ENCODE results near the gene PPP1R18.

The PPP1R18 gene

DNA sequence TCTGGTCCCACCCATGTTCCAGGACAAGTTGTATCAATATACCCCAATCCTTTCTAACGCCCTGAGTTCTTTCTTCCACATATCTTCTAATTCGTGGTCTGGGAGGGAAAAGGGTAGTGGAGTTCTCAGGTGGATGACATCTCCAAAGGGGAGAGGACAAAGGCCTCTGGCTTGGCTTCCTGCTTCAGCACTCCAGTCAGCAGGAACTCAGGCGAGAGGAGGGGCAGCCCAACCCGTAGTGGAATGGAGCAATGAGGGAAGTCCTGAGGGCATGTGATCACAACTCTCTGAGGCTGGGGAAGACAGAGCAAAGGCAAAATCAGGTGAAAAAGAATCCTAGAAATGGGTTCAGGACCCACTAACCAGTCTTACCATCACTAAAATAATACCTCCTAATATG, 13.9 kb upstream of the PPP1R18 start:
- no peak overlapping the region for H2AFZ ChIP-seq (ENCODE audit: low read depth, low read length)
- DNase-seq, result no peak
- no peak overlapping the region for H3K4me3 ChIP-seq (ENCODE audit: insufficient read depth in 1 of 2, low read depth in 1 of 2, low read length in 2 of 2)
- peaks cover 3% of the 10 kb centered on the region for H3K4me1 ChIP-seq (ENCODE audit: control insufficient read depth, insufficient read depth, low read depth, low read length)
- no peak overlapping the region for H3K4ac ChIP-seq (ENCODE audit: low read depth in 1 of 2, low read length in 2 of 2)
- no peaks in the 10 kb centered on the region for H3K79me1 ChIP-seq (replicated peaks; ENCODE audit: low read length, poor library complexity, severe bottlenecking)
- H2AK5ac ChIP-seq (ENCODE audit: low read length, severe bottlenecking), result peak overlapping the region; percentile 76
- no peak overlapping the region for H3K27ac ChIP-seq (ENCODE audit: low read length, poor library complexity, severe bottlenecking)
- no peak overlapping the region for H3K4me2 ChIP-seq (ENCODE audit: low read length, poor library complexity, severe bottlenecking)
- H3K9me3 ChIP-seq (ENCODE audit: control insufficient read depth, low read length), result no peaks in the 10 kb centered on the region
- no peak overlapping the region for H3K18ac ChIP-seq (ENCODE audit: low read depth in 1 of 2, low read length in 2 of 2)
- no peak overlapping the region for H3K9ac ChIP-seq (ENCODE audit: low read length)
- H3K27me3 ChIP-seq (ENCODE audit: control insufficient read depth in 1 of 2, insufficient read depth in 1 of 2, low read length in 2 of 2), result no peaks in the 10 kb centered on the region
- H2BK15ac ChIP-seq (ENCODE audit: low read depth, poor library complexity, severe bottlenecking), result no peak overlapping the region
- H4K91ac ChIP-seq (ENCODE audit: low read length), result no peak overlapping the region
- no peak overlapping the region for H3K23ac ChIP-seq (ENCODE audit: low read length in 2 of 2)
- WGBS, result 83% methylated on average over 3 of the region's 4 CpGs
- H4K8ac ChIP-seq (ENCODE audit: low read length), result no peak overlapping the region
- no peak overlapping the region for H2BK120ac ChIP-seq (ENCODE audit: low read depth, low read length)
- H3K36me3 ChIP-seq (ENCODE audit: control insufficient read depth in 1 of 2, insufficient read depth in 2 of 2, low read depth in 1 of 2, low read length in 2 of 2), result peaks cover 33 to 40% of the 10 kb centered on the region in 2 experiments
- no peak overlapping the region for H3K14ac ChIP-seq (ENCODE audit: low read length in 2 of 2)
- H2BK5ac ChIP-seq (ENCODE audit: low read depth, low read length, poor library complexity, severe bottlenecking), result no peak overlapping the region
- H2BK12ac ChIP-seq (ENCODE audit: low read length in 2 of 2), result no peak overlapping the region

DNA sequence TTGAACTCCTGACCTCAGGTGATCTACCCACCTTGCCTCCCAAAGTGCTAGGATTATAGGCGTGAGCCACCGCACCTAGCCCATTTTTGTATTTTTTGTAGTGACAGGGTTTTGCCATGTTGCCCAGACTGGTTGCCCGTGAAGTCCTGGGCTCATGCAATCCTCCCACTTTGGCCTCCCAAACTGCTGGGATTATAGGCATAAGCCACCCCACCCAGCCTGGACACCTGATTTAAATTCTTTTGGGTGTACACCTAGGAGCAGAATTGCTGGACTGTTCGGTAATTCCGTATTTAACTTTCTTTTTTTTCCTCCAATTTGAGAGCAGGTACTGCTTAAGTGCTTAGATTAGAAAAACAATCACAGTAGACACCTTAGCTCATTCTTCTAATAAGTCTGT, 10.0 kb upstream of the PPP1R18 start:
- Histone ChIP-seq H3K18ac (ENCODE audit: low read depth in 1 of 2, low read length in 2 of 2) (no peak overlapping the region), H3K27me3 (ENCODE audit: control insufficient read depth in 1 of 2, insufficient read depth in 1 of 2, low read length in 2 of 2) (no peaks in the 10 kb centered on the region), H3K27ac (ENCODE audit: low read length, poor library complexity, severe bottlenecking) (no peak overlapping the region), H2BK12ac (ENCODE audit: low read length in 2 of 2) (no peak overlapping the region), H2BK5ac (ENCODE audit: low read depth, low read length, poor library complexity, severe bottlenecking) (no peak overlapping the region), H3K14ac (ENCODE audit: low read length in 2 of 2) (no peak overlapping the region), H4K91ac (ENCODE audit: low read length) (no peak overlapping the region), H3K9me3 (ENCODE audit: control insufficient read depth, low read length) (no peaks in the 10 kb centered on the region), H3K4me1 (ENCODE audit: control insufficient read depth, insufficient read depth, low read depth, low read length) (peaks cover 6% of the 10 kb centered on the region), H2BK15ac (ENCODE audit: low read depth, poor library complexity, severe bottlenecking) (no peak overlapping the region), H3K9ac (ENCODE audit: low read length) (no peak overlapping the region), H3K4me2 (ENCODE audit: low read length, poor library complexity, severe bottlenecking) (no peak overlapping the region), H2AFZ (ENCODE audit: low read depth, low read length) (no peak overlapping the region), H3K4me3 (ENCODE audit: insufficient read depth in 1 of 2, low read depth in 1 of 2, low read length in 2 of 2) (no peak overlapping the region), H3K79me1 (replicated peaks; ENCODE audit: low read length, poor library complexity, severe bottlenecking) (no peaks in the 10 kb centered on the region), H2BK120ac (ENCODE audit: low read depth, low read length) (no peak overlapping the region), H3K36me3 (ENCODE audit: control insufficient read depth in 1 of 2, insufficient read depth in 2 of 2, low read depth in 1 of 2, low read length in 2 of 2) (peaks cover 6 to 10% of the 10 kb centered on the region in 2 experiments), H4K8ac (ENCODE audit: low read length) (no peak overlapping the region), H3K23ac (ENCODE audit: low read length in 2 of 2) (no peak overlapping the region), H3K4ac (ENCODE audit: low read depth in 1 of 2, low read length in 2 of 2) (no peak overlapping the region), H2AK5ac (ENCODE audit: low read length, severe bottlenecking) (peak overlapping the region; percentile 98)
- 100% methylated on average over 4 of the region's 5 CpGs for WGBS
- DNase-seq, result no peak

DNA sequence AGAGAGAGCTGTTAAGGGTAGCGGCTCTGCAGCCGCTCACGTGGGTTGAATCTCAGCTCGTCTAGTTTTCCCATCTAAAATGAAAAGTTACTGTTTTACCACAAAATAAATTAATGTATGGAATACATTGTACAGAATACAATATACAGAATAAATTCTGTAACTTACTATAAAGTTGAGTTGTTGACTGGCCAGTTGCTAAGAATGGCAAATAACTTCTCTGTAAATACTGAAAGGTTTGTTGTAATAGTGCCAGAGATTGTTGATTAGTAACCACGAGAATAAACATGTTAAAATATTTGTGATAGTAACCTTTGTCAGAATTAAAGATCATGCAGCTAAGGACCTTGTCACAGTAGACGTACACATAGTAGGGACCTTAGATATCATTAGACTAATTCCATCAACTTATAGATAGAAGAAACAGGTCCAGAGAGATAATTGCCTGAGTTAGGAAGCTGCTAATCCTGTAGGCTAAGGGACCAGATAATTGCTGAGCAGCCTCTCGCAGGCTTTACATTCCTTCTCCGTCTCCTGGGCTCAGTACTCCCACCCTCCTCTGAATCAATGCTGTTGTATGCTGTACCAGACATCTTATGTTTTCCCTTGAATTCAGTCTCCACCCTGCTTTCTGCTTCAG, 4.9 kb upstream of the PPP1R18 start:
- no peak overlapping the region for H3K4ac ChIP-seq (ENCODE audit: low read depth in 1 of 2, low read length in 2 of 2)
- peak overlapping the region; percentile 85 for H3K27ac ChIP-seq (ENCODE audit: low read length, poor library complexity, severe bottlenecking)
- H3K4me2 ChIP-seq (ENCODE audit: low read length, poor library complexity, severe bottlenecking), result peak overlapping the region; percentile 58
- no peak overlapping the region for H3K14ac ChIP-seq (ENCODE audit: low read length in 2 of 2)
- H2BK15ac ChIP-seq (ENCODE audit: low read depth, poor library complexity, severe bottlenecking), result no peak overlapping the region
- peak overlapping the region; percentile 6 to 25 for H2BK12ac ChIP-seq (ENCODE audit: low read length in 2 of 2)
- H3K27me3 ChIP-seq (ENCODE audit: control insufficient read depth in 1 of 2, insufficient read depth in 1 of 2, low read length in 2 of 2), result no peaks in the 10 kb centered on the region
- no peak overlapping the region for H3K18ac ChIP-seq (ENCODE audit: low read depth in 1 of 2, low read length in 2 of 2)
- peak overlapping the region; percentile 95 for H3K9ac ChIP-seq (ENCODE audit: low read length)
- H3K36me3 ChIP-seq (ENCODE audit: control insufficient read depth in 1 of 2, insufficient read depth in 2 of 2, low read depth in 1 of 2, low read length in 2 of 2), result peaks cover 0 to 2% of the 10 kb centered on the region in 2 experiments
- no peak overlapping the region for H4K8ac ChIP-seq (ENCODE audit: low read length)
- DNase-seq, result peak; percentile 46
- peaks cover 2% of the 10 kb centered on the region for H3K79me1 ChIP-seq (replicated peaks; ENCODE audit: low read length, poor library complexity, severe bottlenecking)
- peak overlapping the region; percentile 26 to 93 for H3K4me3 ChIP-seq (ENCODE audit: insufficient read depth in 1 of 2, low read depth in 1 of 2, low read length in 2 of 2)
- peak overlapping the region; percentile 29 for H4K91ac ChIP-seq (ENCODE audit: low read length)
- peaks cover 28% of the 10 kb centered on the region for H3K4me1 ChIP-seq (ENCODE audit: control insufficient read depth, insufficient read depth, low read depth, low read length)
- peak overlapping the region; percentile 20 for H2AK5ac ChIP-seq (ENCODE audit: low read length, severe bottlenecking)
- no peaks in the 10 kb centered on the region for H3K9me3 ChIP-seq (ENCODE audit: control insufficient read depth, low read length)
- H2BK5ac ChIP-seq (ENCODE audit: low read depth, low read length, poor library complexity, severe bottlenecking), result no peak overlapping the region
- H2AFZ ChIP-seq (ENCODE audit: low read depth, low read length), result no peak overlapping the region
- WGBS, result 44% methylated on average over 4 of the region's 8 CpGs
- no peak overlapping the region for H3K23ac ChIP-seq (ENCODE audit: low read length in 2 of 2)
- H2BK120ac ChIP-seq (ENCODE audit: low read depth, low read length), result no peak overlapping the region

- Histone ChIP-seq H2BK120ac (ENCODE audit: low read depth, low read length) (no peak within 1 kb of the TSS), H3K4ac (ENCODE audit: low read depth in 1 of 2, low read length in 2 of 2) (peak within 1 kb of the TSS in 1 of 2 experiments; percentile 55), H3K14ac (ENCODE audit: low read length in 2 of 2) (peak within 1 kb of the TSS; percentile 44 to 63), H3K27me3 (ENCODE audit: control insufficient read depth in 1 of 2, insufficient read depth in 1 of 2, low read length in 2 of 2) (no peaks in the 10 kb centered on the region), H4K8ac (ENCODE audit: low read length) (peak within 1 kb of the TSS; percentile 74), H3K9me3 (ENCODE audit: control insufficient read depth, low read length) (no peaks in the 10 kb centered on the region), H3K18ac (ENCODE audit: low read depth in 1 of 2, low read length in 2 of 2) (peak within 1 kb of the TSS; percentile 78 to 86), H2BK5ac (ENCODE audit: low read depth, low read length, poor library complexity, severe bottlenecking) (peak within 1 kb of the TSS; percentile 90), H2AFZ (ENCODE audit: low read depth, low read length) (no peak within 1 kb of the TSS), H2BK12ac (ENCODE audit: low read length in 2 of 2) (peak within 1 kb of the TSS; percentile 34 to 96), H2AK5ac (ENCODE audit: low read length, severe bottlenecking) (peak within 1 kb of the TSS; percentile 61), H3K9ac (ENCODE audit: low read length) (peak within 1 kb of the TSS; percentile 95), H3K79me1 (replicated peaks; ENCODE audit: low read length, poor library complexity, severe bottlenecking) (peaks cover 2% of the 10 kb centered on the region), H3K4me1 (ENCODE audit: control insufficient read depth, insufficient read depth, low read depth, low read length) (peaks cover 27% of the 10 kb centered on the region), H3K27ac (ENCODE audit: low read length, poor library complexity, severe bottlenecking) (peak within 1 kb of the TSS; percentile 91), H3K23ac (ENCODE audit: low read length in 2 of 2) (peak within 1 kb of the TSS in 1 of 2 experiments; percentile 20), H3K4me3 (ENCODE audit: insufficient read depth in 1 of 2, low read depth in 1 of 2, low read length in 2 of 2) (peak within 1 kb of the TSS; percentile 77 to 93), H3K4me2 (ENCODE audit: low read length, poor library complexity, severe bottlenecking) (peak within 1 kb of the TSS; percentile 58), H4K91ac (ENCODE audit: low read length) (peak within 1 kb of the TSS; percentile 35), H2BK15ac (ENCODE audit: low read depth, poor library complexity, severe bottlenecking) (peak within 1 kb of the TSS; percentile 95), H3K36me3 (ENCODE audit: control insufficient read depth in 1 of 2, insufficient read depth in 2 of 2, low read depth in 1 of 2, low read length in 2 of 2) (peaks cover 0 to 4% of the 10 kb centered on the region in 2 experiments)
- under 1% methylated on average over 33 of the region's 40 CpGs for WGBS
- peak; percentile 94 for DNase-seq
These were observed 4.2 kb upstream of the PPP1R18 start, which contains the start of gene NRM for GRCh38 chr6:30690403-30691207. NRM (minus strand) TSS chr6:30690984; CDS start chr6:30690974, 10 bp downstream.
